Kidney (tissue), 14 donors: ENCODE measurements around the gene GIMAP6. TPM values are rescaled to one million over a fixed set of nuclear protein-coding genes. Genes with fewer than 3 reads are reported as not detected.
"Not testable (repeated sequence)": the region's sequence is repeated elsewhere in the genome, so short reads cannot be mapped to it uniquely, and the experiment has no call there.

Source experiments
- DNase-seq, 5 donors: peaks; one replicate each; pipeline ENCODE4 v3.0.0-alpha.2; 2013 to 2020
- FAIRE-seq: peaks from 2 replicates; lab custom pipeline; 2012; peaks lifted over from hg19 to GRCh38; lab: Jason Lieb, UNC
- H3K27ac ChIP-seq, 2 donors: one replicate each; pipeline ENCODE4 v1.7.0; 2013; ENCODE audit warnings: low read depth in 2 of 2, low read length in 2 of 2, inconsistent platforms in 1 of 2
- H3K27me3 ChIP-seq: one replicate; pipeline ENCODE4 v1.7.1; 2013; ENCODE audit warnings: low read length, inconsistent platforms; ENCODE audit not compliant: control insufficient read depth, insufficient read depth
- H3K36me3 ChIP-seq, 3 donors: one replicate each; pipeline versions ENCODE4 v1.7.0 to v1.7.1; 2013; ENCODE audit warnings: low read length in 3 of 3, control low read depth in 1 of 3, inconsistent platforms in 1 of 3; ENCODE audit not compliant: insufficient read depth in 3 of 3, control insufficient read depth in 2 of 3
- H3K4me1 ChIP-seq, 3 donors: one replicate each; pipeline versions ENCODE4 v1.7.0 to v1.7.1; 2013; ENCODE audit warnings: low read length in 3 of 3, inconsistent platforms in 1 of 3, low read depth in 1 of 3; ENCODE audit not compliant: control insufficient read depth in 2 of 3, insufficient read depth in 2 of 3
- H3K4me3 ChIP-seq, 3 donors: one replicate each; pipeline versions ENCODE4 v1.7.0 to v1.8.1; 2013; ENCODE audit warnings: low read length in 3 of 3, control low read depth in 1 of 3, inconsistent platforms in 1 of 3
- H3K9ac ChIP-seq, 3 donors: one replicate each; pipeline versions ENCODE4 v1.7.0 to v1.7.1; 2013; ENCODE audit warnings: low read length in 3 of 3, control low read depth in 1 of 3, inconsistent platforms in 1 of 3
- H3K9me3 ChIP-seq, 3 donors: one replicate each; pipeline versions ENCODE4 v1.7.0 to v1.7.1; 2013; ENCODE audit warnings: low read length in 3 of 3, control low read depth in 1 of 3, inconsistent platforms in 1 of 3; ENCODE audit not compliant: control insufficient read depth in 2 of 3, insufficient read depth in 1 of 3
- CTCF ChIP-seq: IDR thresholded peaks from 3 replicates; pipeline ENCODE4 v1.5.1; 2012; ENCODE audit warnings: mild to moderate bottlenecking, moderate library complexity, borderline replicate concordance; ENCODE audit not compliant: insufficient read depth; ENCODE audit errors: extremely low read depth
- intact Hi-C: fragments of 100-400 bp; cut with DNase I; formaldehyde crosslinking; loops from one replicate; pipeline ENCODE4 v1.11.1; 2022
- polyA plus RNA-seq: library from polyadenylated mRNA; stranded (reverse); fragments of 350-450 nt; fragmentation: Illumina TruSeq; extraction: RNeasy Lipid Tissue Mini Kit (QIAGEN cat#74804); gene quantifications from one replicate; pipeline ENCODE4 v1.2.3, GENCODE V29; 2014; ENCODE audit warnings: low read depth, low replicate concordance; ENCODE audit not compliant: insufficient read depth
- total RNA-seq: library from RNA; stranded (reverse); fragmentation: NEBNext Ultra II Directional; extraction: Animal tissue kit (Norgen Biotek cat#: 25700); gene quantifications from one replicate; pipeline ENCODE4 v1.2.1, GENCODE V29; 2021
- donor health status: control.
- donor health status: control.
- donor health status: control.
- donor health status: control.
- donor health status: control.
- donor health status: DM: yes; HTN: yes; CAD: no.
- donor health status: Normal renal cell carcinoma (clear cell type).

Gene GIMAP6
- total and polyA plus RNA-seq, 2 donors from 2014 or later, result 14.3 to 48.7 TPM

- Histone ChIP-seq H3K27me3 (no peaks in the 10 kb centered on the region), H3K9me3 (no peaks in the 10 kb centered on the region), H3K27ac (no peak overlapping the region), H3K9ac (no peak overlapping the region), H3K4me1 (no peaks in the 10 kb centered on the region), H3K36me3 (no peaks in the 10 kb centered on the region), H3K4me3 (no peak overlapping the region)
- DNase-seq, result no peak
- intact Hi-C loops, result no loop called here
- no peak for FAIRE-seq
- no peak for TF ChIP-seq CTCF
Measured at GRCh38 chr7:150663802-150664494, 31.8 kb upstream of the GIMAP6 start.

- H3K27me3 ChIP-seq, H3K4me1 ChIP-seq, H3K36me3 ChIP-seq, H3K27ac ChIP-seq, DNase-seq, H3K4me3 ChIP-seq, FAIRE-seq, intact Hi-C loops, H3K9me3 ChIP-seq, H3K9ac ChIP-seq: not testable (repeated sequence)
Measured at GRCh38 chr7:150662821-150663220, 30.6 kb upstream of the GIMAP6 start.

GRCh38 chr7:150660939-150661613 is 28.9 kb upstream of the GIMAP6 start:
- DNase-seq (no peak), FAIRE-seq (no peak)
- no peak overlapping the region for H3K9ac ChIP-seq
- no peaks in the 10 kb centered on the region for H3K36me3 ChIP-seq
- H3K27me3 ChIP-seq, result no peaks in the 10 kb centered on the region
- intact Hi-C loops, result no loop called here
- H3K4me3 ChIP-seq, result no peak overlapping the region
- no peak for TF ChIP-seq CTCF
- no peaks in the 10 kb centered on the region for H3K4me1 ChIP-seq
- H3K9me3 ChIP-seq, result peaks cover 0 to 2% (median 0%) of the 10 kb centered on the region in 3 donors
- no peak overlapping the region for H3K27ac ChIP-seq

DNA sequence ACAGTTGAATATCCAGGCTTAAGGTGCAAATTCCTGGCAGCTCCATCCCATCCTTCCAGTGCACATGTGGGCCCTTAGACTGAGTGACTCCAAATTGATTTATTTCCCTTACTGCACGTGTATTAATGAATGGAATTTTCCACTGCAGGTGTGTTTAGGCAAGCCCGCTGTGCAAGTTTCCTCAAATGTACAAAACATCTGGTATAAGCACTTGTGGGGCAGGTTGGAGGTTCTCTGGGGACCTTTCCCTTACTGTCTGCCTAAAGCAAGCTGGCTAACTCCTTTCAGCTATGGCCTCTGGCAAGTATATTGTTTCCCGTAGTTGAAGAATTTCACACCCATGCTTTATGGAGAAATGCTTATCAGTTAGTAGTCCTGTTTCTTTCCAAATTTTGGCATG is 25.3 kb upstream of the GIMAP6 start:
- Histone ChIP-seq H3K9ac (no peak overlapping the region), H3K36me3 (no peaks in the 10 kb centered on the region), H3K4me3 (no peak overlapping the region), H3K27me3 (no peaks in the 10 kb centered on the region), H3K27ac (no peak overlapping the region), H3K4me1 (no peaks in the 10 kb centered on the region), H3K9me3 (peaks cover 0 to 2% (median 0%) of the 10 kb centered on the region in 3 donors)
- FAIRE-seq (no peak), DNase-seq (no peak)
- intact Hi-C loops, result no loop called here
- no peak for TF ChIP-seq CTCF
